Memory B cell (primary cell): Measurements from ENCODE around the gene CENPP.
"Not testable (repeated sequence)": the region's sequence is repeated elsewhere in the genome, so short reads cannot be mapped to it uniquely, and the experiment has no call there.

Source experiments
- ATAC-seq: fragments of 150-1000 bp; cut with Tn5 transposase; 2 replicates; pipeline ENCODE4 v1.10.0; 2021; ENCODE audit warnings: low read depth, mild to moderate bottlenecking, moderate library complexity
- DNase-seq, 2 donors: peaks; one replicate each; pipeline ENCODE4 v3.0.0; 2022; ENCODE audit warnings: low spot score in 2 of 2
- H3K27ac Mint-ChIP-seq: one replicate; pipeline ENCODE4 v1.8.0; 2022; ENCODE audit warnings: mild to moderate bottlenecking, moderate library complexity, mixed read lengths
- H3K27me3 Mint-ChIP-seq: one replicate; pipeline ENCODE4 v1.8.0; 2022; ENCODE audit warnings: mixed read lengths
- H3K36me3 Mint-ChIP-seq: one replicate; pipeline ENCODE4 v1.8.0; 2022; ENCODE audit warnings: mild to moderate bottlenecking, mixed read lengths
- H3K4me1 Mint-ChIP-seq: one replicate; pipeline ENCODE4 v1.8.0; 2022; ENCODE audit warnings: mixed read lengths
- H3K4me3 Mint-ChIP-seq: one replicate; pipeline ENCODE4 v1.8.0; 2022; ENCODE audit warnings: mild to moderate bottlenecking, moderate library complexity, mixed read lengths
- H3K9me3 Mint-ChIP-seq: one replicate; pipeline ENCODE4 v1.8.0; 2022; ENCODE audit warnings: mixed read lengths

The CENPP gene

GRCh38 chr9:92614123-92614510 is 288.4 kb downstream of the CENPP start:
- H3K4me3 Mint-ChIP-seq: no peak overlapping the region
- H3K4me1 Mint-ChIP-seq: no peaks in the 10 kb centered on the region
- no peaks in the 10 kb centered on the region for H3K27me3 Mint-ChIP-seq
- no peak for DNase-seq
- no peak overlapping the region for H3K27ac Mint-ChIP-seq
- H3K9me3 Mint-ChIP-seq: no peaks in the 10 kb centered on the region
- peaks cover 40% of the 10 kb centered on the region for H3K36me3 Mint-ChIP-seq
- ATAC-seq: no peak

- no peak for ATAC-seq
- H3K4me3 Mint-ChIP-seq: no peak overlapping the region
- DNase-seq: no peak
- H3K9me3 Mint-ChIP-seq: no peaks in the 10 kb centered on the region
- H3K36me3 Mint-ChIP-seq: peaks cover 40% of the 10 kb centered on the region
- H3K27me3 Mint-ChIP-seq: no peaks in the 10 kb centered on the region
- H3K27ac Mint-ChIP-seq: no peak overlapping the region
- H3K4me1 Mint-ChIP-seq: no peaks in the 10 kb centered on the region
Observed at GRCh38 chr9:92614763-92615461, 289.2 kb downstream of the CENPP start.

DNA sequence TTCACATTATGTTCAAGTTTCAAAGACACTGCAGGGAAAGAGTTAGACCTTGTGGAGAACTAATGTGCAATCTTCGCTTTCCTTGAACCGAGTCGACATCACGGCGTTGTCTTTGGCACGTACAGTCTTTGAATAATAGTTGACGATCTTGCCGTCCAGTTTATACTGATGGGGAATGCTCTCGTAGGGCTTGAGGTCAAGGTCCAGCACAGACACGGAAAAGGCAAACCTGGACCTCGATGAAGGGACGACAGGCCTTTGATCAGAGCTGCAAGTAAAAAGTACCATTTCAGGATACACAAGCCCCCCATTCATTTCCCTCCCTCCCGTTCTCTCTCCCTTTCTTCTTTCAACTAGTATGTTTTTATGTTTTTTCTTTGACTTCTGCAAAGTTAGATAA is 290.0 kb downstream of the CENPP start:
- DNase-seq (no peak), ATAC-seq (no peak)
- H3K27me3 Mint-ChIP-seq: no peaks in the 10 kb centered on the region
- no peak overlapping the region for H3K27ac Mint-ChIP-seq
- no peak overlapping the region for H3K4me3 Mint-ChIP-seq
- H3K4me1 Mint-ChIP-seq: no peaks in the 10 kb centered on the region
- no peaks in the 10 kb centered on the region for H3K9me3 Mint-ChIP-seq
- peaks cover 42% of the 10 kb centered on the region for H3K36me3 Mint-ChIP-seq

GRCh38 chr9:92616199-92616641 is 290.5 kb downstream of the CENPP start:
- ATAC-seq: no peak
- peaks cover 40% of the 10 kb centered on the region for H3K36me3 Mint-ChIP-seq
- H3K9me3 Mint-ChIP-seq: no peaks in the 10 kb centered on the region

DNA sequence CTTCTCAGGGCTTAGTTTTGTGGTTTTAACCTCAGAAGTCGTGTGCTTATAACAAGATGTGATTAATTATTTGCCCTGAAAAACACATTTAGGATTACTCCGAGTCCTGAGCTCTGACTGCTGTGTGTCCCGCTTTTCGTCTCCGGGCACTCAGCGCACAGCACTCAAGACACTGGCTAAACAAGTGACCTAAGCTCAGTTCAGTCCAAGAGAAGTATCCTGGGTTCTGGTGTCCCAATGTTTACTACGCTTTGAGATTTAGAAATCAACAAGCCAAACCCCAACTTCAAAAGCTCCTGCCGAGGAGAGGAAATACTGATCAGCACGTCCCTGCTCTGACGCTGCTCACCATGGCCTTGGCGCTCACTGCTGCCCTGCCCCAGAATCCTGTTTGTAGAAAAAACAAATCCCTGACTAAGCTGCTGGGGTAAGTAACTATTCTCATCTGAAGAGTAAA is 290.9 kb downstream of the CENPP start:
- H3K4me1 Mint-ChIP-seq: no peaks in the 10 kb centered on the region
- no peaks in the 10 kb centered on the region for H3K9me3 Mint-ChIP-seq
- DNase-seq: no peak
- H3K4me3 Mint-ChIP-seq: no peak overlapping the region
- peaks cover 37% of the 10 kb centered on the region for H3K36me3 Mint-ChIP-seq
- no peak for ATAC-seq
- no peaks in the 10 kb centered on the region for H3K27me3 Mint-ChIP-seq
- H3K27ac Mint-ChIP-seq: no peak overlapping the region

More at GRCh38 chr9:92616199-92616641, 290.5 kb downstream of the CENPP start:
- no peak for DNase-seq
- Mint-ChIP-seq H3K27me3 (no peaks in the 10 kb centered on the region), H3K27ac (no peak overlapping the region), H3K4me1 (no peaks in the 10 kb centered on the region), H3K4me3 (no peak overlapping the region)

GRCh38 chr9:92617195-92617813 is 291.6 kb downstream of the CENPP start:
- Mint-ChIP-seq H3K9me3 (no peaks in the 10 kb centered on the region), H3K36me3 (peaks cover 33% of the 10 kb centered on the region), H3K27ac (no peak overlapping the region), H3K27me3 (no peaks in the 10 kb centered on the region), H3K4me3 (no peak overlapping the region), H3K4me1 (no peaks in the 10 kb centered on the region)
- DNase-seq: no peak
- no peak for ATAC-seq

DNA sequence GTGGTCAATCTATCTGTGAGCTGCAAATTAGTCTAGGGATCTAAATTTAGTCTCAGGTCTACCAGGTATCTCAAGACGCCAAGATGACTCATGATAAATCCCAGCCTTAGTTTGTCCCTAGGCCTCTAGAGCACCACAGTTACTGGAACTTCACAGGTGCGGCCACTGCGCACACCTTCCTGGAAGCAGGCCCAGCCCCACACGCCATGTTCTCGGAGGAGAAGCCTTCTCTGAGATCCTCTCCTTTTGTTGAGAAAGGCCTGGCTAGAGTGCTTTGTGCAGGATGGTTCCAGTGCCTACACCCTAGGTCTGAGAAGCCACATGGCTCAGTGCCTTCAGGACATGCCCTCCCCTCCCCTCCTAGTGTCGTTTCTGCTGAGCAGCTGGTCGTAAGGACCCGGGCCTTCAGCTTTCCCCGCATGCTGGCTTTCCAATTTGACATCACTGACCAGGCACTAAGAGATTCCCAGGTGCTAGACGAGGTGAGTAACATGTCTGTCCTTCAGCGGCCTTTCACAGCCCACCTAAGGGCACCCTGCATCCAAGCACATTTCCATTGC is 292.3 kb downstream of the CENPP start:
- Mint-ChIP-seq H3K4me3 (no peak overlapping the region), H3K36me3 (peaks cover 33% of the 10 kb centered on the region), H3K27ac (no peak overlapping the region), H3K4me1 (no peaks in the 10 kb centered on the region), H3K27me3 (no peaks in the 10 kb centered on the region), H3K9me3 (no peaks in the 10 kb centered on the region)
- DNase-seq: no peak
- ATAC-seq: no peak

GRCh38 chr9:92618633-92619225 is 293.0 kb downstream of the CENPP start:
- no peaks in the 10 kb centered on the region for H3K4me1 Mint-ChIP-seq
- H3K27me3 Mint-ChIP-seq: no peaks in the 10 kb centered on the region
- H3K4me3 Mint-ChIP-seq: no peak overlapping the region
- peaks cover 33% of the 10 kb centered on the region for H3K36me3 Mint-ChIP-seq
- H3K9me3 Mint-ChIP-seq: no peaks in the 10 kb centered on the region
- ATAC-seq (no peak), DNase-seq (no peak)
- H3K27ac Mint-ChIP-seq: no peak overlapping the region

- DNase-seq (no peak), ATAC-seq (no peak)
- H3K4me3 Mint-ChIP-seq: no peak overlapping the region
- no peaks in the 10 kb centered on the region for H3K27me3 Mint-ChIP-seq
- no peaks in the 10 kb centered on the region for H3K9me3 Mint-ChIP-seq
- H3K36me3 Mint-ChIP-seq: peaks cover 27% of the 10 kb centered on the region
- no peaks in the 10 kb centered on the region for H3K4me1 Mint-ChIP-seq
- no peak overlapping the region for H3K27ac Mint-ChIP-seq
Observed at GRCh38 chr9:92619601-92620300, 294.0 kb downstream of the CENPP start.

DNA sequence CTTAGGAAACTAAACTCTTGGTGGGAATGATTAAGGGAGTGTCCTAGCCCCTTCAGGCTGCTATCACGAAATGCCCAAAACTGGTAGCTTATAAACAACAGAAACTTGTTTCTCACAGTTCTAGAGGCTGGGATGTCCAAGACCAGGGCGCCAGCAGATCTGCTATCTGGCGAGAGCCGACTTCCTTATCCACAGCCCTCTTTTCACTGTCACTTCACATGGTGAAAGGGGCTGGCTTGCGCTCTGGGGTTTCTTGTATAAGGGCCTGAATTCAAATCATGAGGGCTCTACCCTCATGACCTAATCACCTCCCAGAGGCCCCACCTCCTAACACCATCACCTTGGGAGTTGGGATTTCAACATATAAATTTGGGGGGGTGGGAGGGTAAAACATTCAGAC is 295.1 kb downstream of the CENPP start:
- Mint-ChIP-seq H3K4me1 (no peaks in the 10 kb centered on the region), H3K36me3 (peaks cover 25% of the 10 kb centered on the region), H3K27me3 (no peaks in the 10 kb centered on the region), H3K4me3 (no peak overlapping the region), H3K9me3 (no peaks in the 10 kb centered on the region), H3K27ac (no peak overlapping the region)
- ATAC-seq (no peak), DNase-seq (no peak)

DNA sequence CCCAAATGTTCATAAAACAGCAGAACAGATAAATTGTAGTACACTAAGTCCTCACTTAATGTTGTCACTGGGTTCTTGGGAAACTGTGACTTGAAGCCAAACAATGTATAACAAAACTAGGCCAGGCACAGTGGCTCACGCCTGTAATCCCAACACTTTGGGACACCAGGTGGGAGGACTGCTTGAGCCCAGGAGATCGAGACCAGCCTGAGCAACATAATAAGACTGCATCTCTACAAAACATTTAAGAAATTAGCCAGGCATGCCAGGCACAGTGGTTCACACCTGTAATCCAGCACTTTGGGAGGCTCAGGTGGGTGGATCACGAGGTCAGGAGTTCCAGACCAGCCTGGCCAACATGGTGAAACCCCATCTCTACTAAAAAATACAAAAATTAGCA is 298.2 kb downstream of the CENPP start:
- not testable (repeated sequence) for DNase-seq, H3K4me3 Mint-ChIP-seq, H3K27ac Mint-ChIP-seq, ATAC-seq, H3K27me3 Mint-ChIP-seq, H3K9me3 Mint-ChIP-seq, H3K4me1 Mint-ChIP-seq
- peaks cover 31% of the 10 kb centered on the region for H3K36me3 Mint-ChIP-seq

- H3K4me3 Mint-ChIP-seq: no peak overlapping the region
- no peaks in the 10 kb centered on the region for H3K4me1 Mint-ChIP-seq
- ATAC-seq: no peak
- H3K27ac Mint-ChIP-seq: peak overlapping the region; percentile 33
- H3K36me3 Mint-ChIP-seq: peaks cover 41% of the 10 kb centered on the region
- H3K9me3 Mint-ChIP-seq: no peaks in the 10 kb centered on the region
- H3K27me3 Mint-ChIP-seq: no peaks in the 10 kb centered on the region
- DNase-seq: no peak
Observed at GRCh38 chr9:92626484-92626883, 300.7 kb downstream of the CENPP start.

DNA sequence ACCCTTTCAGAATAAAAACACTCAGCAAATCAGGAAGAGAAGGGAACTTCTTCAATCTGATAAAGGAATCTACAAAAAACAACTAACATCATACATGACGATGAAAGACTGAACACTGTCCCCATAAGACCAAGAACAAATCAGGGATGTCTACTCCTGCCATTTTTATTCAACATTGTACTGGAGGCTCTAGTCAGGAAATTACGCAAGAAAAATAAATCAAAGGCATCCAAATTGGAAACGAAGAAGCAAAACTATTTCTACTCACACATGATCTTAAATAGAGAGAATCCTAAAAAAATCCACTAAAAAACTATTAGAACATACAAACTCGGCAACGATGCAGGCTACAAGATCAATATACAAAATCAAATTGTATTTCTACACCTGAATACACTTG is 301.9 kb downstream of the CENPP start:
- no peaks in the 10 kb centered on the region for H3K9me3 Mint-ChIP-seq
- no peak overlapping the region for H3K27ac Mint-ChIP-seq
- no peaks in the 10 kb centered on the region for H3K4me1 Mint-ChIP-seq
- ATAC-seq (no peak), DNase-seq (no peak)
- H3K27me3 Mint-ChIP-seq: no peaks in the 10 kb centered on the region
- H3K4me3 Mint-ChIP-seq: no peak overlapping the region
- peaks cover 42% of the 10 kb centered on the region for H3K36me3 Mint-ChIP-seq
